Measurements from ENCODE around the gene ASB4.

GRCh38 chr7:95436407-95436806 lies 49.3 kb upstream of the ASB4 start:
- TF ChIP-seq REST (IDR thresholded peaks at IDR 0.05), result no peak
- no peak for TF ChIP-seq CTCF (IDR thresholded peaks at IDR 0.05)
- TF ChIP-seq MYC (IDR thresholded peaks at IDR 0.05; ENCODE audit: borderline replicate concordance, low read length), result no peak
- TF ChIP-seq FOSL2 (IDR thresholded peaks at IDR 0.05), result no peak
- no peak for TF ChIP-seq FOSL2 (CRISPR knock-in tag; IDR thresholded peaks at IDR 0.05)
- no peak for TF ChIP-seq POLR2A (IDR thresholded peaks at IDR 0.05; ENCODE audit: low read length)
- TF ChIP-seq TP53 (CRISPR knock-in tag; IDR thresholded peaks at IDR 0.05), result no peak
- no peak for TF ChIP-seq CEBPB (IDR thresholded peaks at IDR 0.05)
- TF ChIP-seq RAD21 (conservative IDR thresholded peaks at IDR 0.05 in 1 of 2, IDR thresholded peaks at IDR 0.05 in 1 of 2), result no peak
- no peak for TF ChIP-seq NPAS2 (CRISPR knock-in tag; IDR thresholded peaks at IDR 0.05; ENCODE audit: borderline replicate concordance)
- TF ChIP-seq ELK1 (IDR thresholded peaks at IDR 0.05; ENCODE audit: low read depth, low read length), result no peak
- no peak for TF ChIP-seq RFX5 (IDR thresholded peaks at IDR 0.05)
- TF ChIP-seq MAFK (IDR thresholded peaks at IDR 0.05; ENCODE audit: partially characterized antibody), result no peak
- TF ChIP-seq EP300 (IDR thresholded peaks at IDR 0.05), result no peak
